B cell (primary cell): ENCODE data around the gene NUP155. TPM values are rescaled to one million over a fixed set of nuclear protein-coding genes. Genes with fewer than 3 reads are reported as not detected.

Experiments used
- ATAC-seq: fragments of 200-7000 bp; cut with Tn5 transposase; one replicate; pipeline ENCODE4 v1.10.0; 2021; ENCODE audit warnings: low read depth, mild to moderate bottlenecking, moderate number of reproducible peaks, moderate library complexity
- CTCF ChIA-PET: fragments of 350-600 bp; sonication (Branson Sonifier 250); formaldehyde crosslinking; loops from one replicate; lab custom pipeline; 2021; ENCODE audit warnings: antibody characterized with exemption, inconsistent platforms; lab: Charles Lee
- POLR2A ChIA-PET: fragments of 350-600 bp; sonication (Branson Sonifier 250); formaldehyde crosslinking; loops from one replicate; lab custom pipeline; 2021; ENCODE audit warnings: antibody characterized with exemption; lab: Charles Lee
- DNase-seq: peaks from one replicate; pipeline ENCODE4 v3.0.0; 2013
- H2AFZ ChIP-seq: 2 replicates; pipeline ENCODE4 v1.6.1; 2012; ENCODE audit warnings: mild to moderate bottlenecking, low read depth, low read length; ENCODE audit not compliant: insufficient read depth, poor library complexity, severe bottlenecking
- H3K27ac ChIP-seq, 2 donors: 1 replicate in 1 of 2; 2 replicates in 1 of 2; pipeline ENCODE4 v1.5.1; 2012 to 2013; ENCODE audit warnings: low read length in 2 of 2, mild to moderate bottlenecking in 2 of 2, moderate library complexity in 1 of 2
- H3K27me3 ChIP-seq, 4 experiments: fragments of 200-600 bp in 1 of 4; sonication (generic) in 1 of 4; replicated peaks in 1 of 4; 1 replicate in 2 of 4; 2 replicates in 2 of 4; pipeline versions ENCODE4 v1.6.1 to v1.7.0; 2013 to 2016; ENCODE audit warnings: low read length in 3 of 4, mild to moderate bottlenecking in 2 of 4, mixed read lengths in 1 of 4, moderate library complexity in 1 of 4; ENCODE audit not compliant: insufficient read depth in 4 of 4, control insufficient read depth in 3 of 4; ENCODE audit errors: control extremely low read depth in 1 of 4
- H3K36me3 ChIP-seq, 2 experiments: replicated peaks in 1 of 2; 1 replicate in 1 of 2; 2 replicates in 1 of 2; pipeline versions ENCODE4 v1.6.1 to v1.7.1; 2013; ENCODE audit warnings: low read length in 1 of 2; ENCODE audit not compliant: insufficient read depth in 2 of 2, control insufficient read depth in 1 of 2; ENCODE audit errors: control extremely low read depth in 1 of 2, extremely low read depth in 1 of 2
- H3K4me1 ChIP-seq, 2 donors: fragments of 200-600 bp in 1 of 2; sonication (generic) in 1 of 2; 1 replicate in 1 of 2; 2 replicates in 1 of 2; pipeline versions ENCODE4 v1.5.1 to v1.6.1; 2013 to 2017; ENCODE audit warnings: low read length in 2 of 2; ENCODE audit not compliant: control insufficient read depth in 2 of 2, insufficient read depth in 2 of 2
- H3K4me2 ChIP-seq: replicated peaks from 2 replicates; pipeline ENCODE3; 2012; ENCODE audit warnings: mild to moderate bottlenecking, low read depth, low read length; ENCODE audit not compliant: poor library complexity, severe bottlenecking
- H3K4me3 ChIP-seq, 5 experiments: fragments of 200-600 bp in 1 of 5; sonication (generic) in 1 of 5; 1 replicate in 3 of 5; 2 replicates in 2 of 5; pipeline versions ENCODE4 v1.5.1 to v1.7.0; 2011 to 2016; ENCODE audit warnings: low read length in 4 of 5, mild to moderate bottlenecking in 4 of 5, low read depth in 2 of 5, control low read depth in 1 of 5, moderate library complexity in 1 of 5; ENCODE audit not compliant: insufficient read depth in 1 of 5; ENCODE audit errors: control extremely low read depth in 1 of 5, extremely low read depth in 1 of 5
- H3K79me2 ChIP-seq: fragments of 200-600 bp; sonication (generic); one replicate; pipeline ENCODE4 v1.6.0; 2016; ENCODE audit warnings: low read length; ENCODE audit not compliant: control insufficient read depth, insufficient read depth
- H3K9ac ChIP-seq: fragments of 200-600 bp; sonication (generic); 2 replicates; pipeline ENCODE4 v1.6.1; 2017; ENCODE audit warnings: mild to moderate bottlenecking, low read length, moderate library complexity
- H3K9me3 ChIP-seq, 3 donors: one replicate each; pipeline versions ENCODE4 v1.6.1 to v1.7.1; 2013; ENCODE audit warnings: low read length in 2 of 3; ENCODE audit not compliant: control insufficient read depth in 2 of 3, insufficient read depth in 1 of 3; ENCODE audit errors: control extremely low read depth in 1 of 3
- H4K20me1 ChIP-seq: 2 replicates; pipeline ENCODE4 v1.6.0; 2012; ENCODE audit warnings: mild to moderate bottlenecking, low read length; ENCODE audit not compliant: insufficient read depth, control insufficient read depth, poor library complexity, severe bottlenecking
- H3K27ac Mint-ChIP-seq: one replicate; pipeline ENCODE4 v1.8.0; 2021; ENCODE audit warnings: mixed read lengths
- H3K27me3 Mint-ChIP-seq: one replicate; pipeline ENCODE4 v1.8.0; 2021; ENCODE audit warnings: mixed read lengths
- H3K4me1 Mint-ChIP-seq: one replicate; pipeline ENCODE4 v1.8.0; 2021; ENCODE audit warnings: mixed read lengths
- H3K4me3 Mint-ChIP-seq: one replicate; pipeline ENCODE4 v1.8.0; 2021; ENCODE audit warnings: mixed read lengths
- H3K9me3 Mint-ChIP-seq: one replicate; pipeline ENCODE4 v1.8.0; 2022; ENCODE audit warnings: mixed read lengths; ENCODE audit not compliant: insufficient read depth
- CTCF ChIP-seq: fragments of 200-600 bp; IDR thresholded peaks from one replicate; pipeline ENCODE4 v1.8.0; 2022; ENCODE audit warnings: antibody characterized with exemption, mild to moderate bottlenecking
- EZH2 ChIP-seq: IDR thresholded peaks from 2 replicates; pipeline ENCODE4 v1.6.1; 2012; ENCODE audit warnings: borderline replicate concordance, low read depth, mild to moderate bottlenecking, moderate library complexity, low read length; ENCODE audit not compliant: insufficient read depth, poor library complexity, severe bottlenecking
- WGBS: methylation state at CpG from one replicate; pipeline ENCODE4 v1.1.5; 2013; ENCODE audit warnings: missing lambda C conversion rate; ENCODE audit not compliant: insufficient coverage; 5-methylcytosine and 5-hydroxymethylcytosine counted together
- intact Hi-C: fragments of 100-400 bp; cut with micrococcal nuclease; formaldehyde crosslinking; loops from one replicate; pipeline ENCODE4 v1.10.0; 2022
- polyA plus RNA-seq: library from polyadenylated mRNA; depleted of rRNA; stranded (reverse); fragments of >200 nt; gene quantifications from 2 replicates; pipeline ENCODE4 v1.2.3, GENCODE V29; 2012
- total RNA-seq, 2 donors: library from RNA; stranded (reverse); fragments of 120-200 nt in 1 of 2; gene quantifications; 1 replicate in 1 of 2; 2 replicates in 1 of 2; pipeline versions ENCODE4 v1.2.3 to v1.2.4, GENCODE V29; 2013 to 2022

Gene NUP155
- total and polyA plus RNA-seq, 2 donors (not counting 1 experiment from before 2014, with no cell fraction given): 6.0 to 33.8 TPM

DNA sequence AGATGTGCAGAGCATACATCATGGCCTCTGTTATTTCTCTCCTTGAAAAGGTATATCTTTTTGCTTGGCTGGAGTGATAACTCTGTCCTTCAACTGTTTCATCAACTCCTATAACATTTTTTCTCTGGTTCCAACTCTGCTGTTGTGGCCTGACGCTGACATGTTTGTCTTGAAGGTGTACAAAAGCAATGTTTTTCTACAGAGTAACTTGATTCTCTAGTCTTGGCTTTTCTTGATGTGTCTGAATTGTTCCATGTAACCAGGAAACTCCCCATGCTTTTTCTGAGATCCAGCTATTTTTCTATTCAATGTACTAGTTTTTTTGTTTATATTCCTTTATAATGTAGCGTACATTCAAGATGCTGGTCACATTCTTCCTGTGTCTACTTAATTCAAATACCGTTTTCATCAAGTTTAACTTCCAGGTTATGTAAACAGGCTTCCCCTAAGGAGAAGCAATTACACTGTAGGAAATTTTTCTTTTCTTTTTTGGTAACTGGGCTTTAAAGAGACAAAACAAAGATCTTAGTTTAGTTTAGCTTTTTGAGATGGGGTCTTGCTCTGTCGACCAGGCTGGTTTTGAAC, 115.0 kb downstream of the NUP155 start:
- ATAC-seq (no peak), DNase-seq (no peak)
- no CpG with 5 or more reads among the region's 4 CpGs for WGBS
- Mint-ChIP-seq H3K27me3 (no peaks in the 10 kb centered on the region), H3K4me3 (no peak overlapping the region), H3K9me3 (no peaks in the 10 kb centered on the region), H3K27ac (no peak overlapping the region), H3K4me1 (peaks cover 2% of the 10 kb centered on the region)
- Histone ChIP-seq H3K4me3 (no peak overlapping the region), H4K20me1 (no peaks in the 10 kb centered on the region), H3K9me3 (no peaks in the 10 kb centered on the region), H3K27me3 (no peaks in the 10 kb centered on the region), H3K79me2 (no peaks in the 10 kb centered on the region), H3K36me3 (no peaks in the 10 kb centered on the region), H3K27ac (no peak overlapping the region), H3K4me1 (no peaks in the 10 kb centered on the region), H2AFZ (no peak overlapping the region), H3K9ac (no peak overlapping the region), H3K4me2 (no peak overlapping the region)
- POLR2A ChIA-PET: no interaction called here
- intact Hi-C loops: no loop called here
- CTCF ChIA-PET: no interaction called here
- TF ChIP-seq CTCF (no peak), EZH2 (no peak)

- Histone ChIP-seq H3K79me2 (no peaks in the 10 kb centered on the region), H3K9me3 (peaks cover 0 to 3% (median 0%) of the 10 kb centered on the region in 3 donors), H3K4me2 (no peak overlapping the region), H3K4me3 (no peak overlapping the region), H3K27ac (no peak overlapping the region), H3K36me3 (no peaks in the 10 kb centered on the region), H3K4me1 (peaks cover 0 to 4% of the 10 kb centered on the region in 2 donors), H3K9ac (no peak overlapping the region), H2AFZ (no peak overlapping the region), H3K27me3 (no peaks in the 10 kb centered on the region), H4K20me1 (no peaks in the 10 kb centered on the region)
- H3K4me1 Mint-ChIP-seq: peaks cover 8% of the 10 kb centered on the region
- DNase-seq (no peak), ATAC-seq (no peak)
- no peaks in the 10 kb centered on the region for H3K27me3 Mint-ChIP-seq
- ChIA-PET POLR2A (no interaction called here), CTCF (interaction anchor here (1.1 kb wide), 1 partner anchor 23 kb away, joined by 3 read pairs; no protein-coding TSS in a partner anchor)
- no peak overlapping the region for H3K27ac Mint-ChIP-seq
- intact Hi-C loops: no loop called here
- WGBS: no CpG with 5 or more reads among the region's 1 CpG
- TF ChIP-seq CTCF: no peak
- TF ChIP-seq EZH2: no peak
- no peaks in the 10 kb centered on the region for H3K9me3 Mint-ChIP-seq
- H3K4me3 Mint-ChIP-seq: no peak overlapping the region
Measured at GRCh38 chr5:37254581-37254980, 116.3 kb downstream of the NUP155 start.
